SHP77 (cell line): ENCODE data around the gene FMN2.

Experiments
- DNase-seq, 2 experiments: peaks; one replicate each; lab custom pipeline; 2025; lab: John Stamatoyannopoulos, UW

FMN2 gene

DNA sequence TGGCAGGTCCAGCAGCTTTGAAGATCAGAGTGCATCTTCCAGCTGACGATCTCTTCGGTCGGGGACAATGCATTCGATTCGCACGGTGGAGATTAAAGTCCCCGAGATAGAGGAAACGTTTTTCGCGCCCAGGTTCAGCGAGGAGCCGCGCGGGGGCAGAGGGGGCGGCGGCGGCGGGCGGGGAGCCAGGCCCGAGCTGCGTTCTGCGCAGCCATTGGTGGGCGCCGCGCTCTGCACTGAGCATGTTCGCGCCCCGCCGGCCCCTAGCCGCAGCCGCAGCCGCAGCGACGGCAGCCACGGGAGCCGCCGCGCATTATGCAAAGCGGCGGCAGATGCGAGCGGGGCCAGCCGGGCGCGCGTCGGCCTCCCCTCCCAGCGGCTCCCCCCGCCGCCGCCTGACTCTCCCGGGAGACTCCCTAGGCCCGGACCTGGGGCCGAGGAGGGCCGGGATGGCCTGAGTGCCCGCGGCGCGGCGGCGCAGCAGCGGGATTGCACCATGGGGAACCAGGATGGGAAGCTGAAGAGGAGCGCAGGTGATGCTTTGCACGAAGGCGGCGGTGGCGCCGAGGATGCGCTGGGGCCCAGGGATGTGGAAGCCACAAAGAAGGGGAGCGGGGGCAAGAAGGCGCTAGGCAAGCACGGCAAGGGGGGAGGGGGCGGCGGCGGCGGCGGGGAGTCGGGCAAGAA, at the start of gene FMN2:
TSS of gene FMN2 (plus strand) at position 270 of the 687 bp plus-strand sequence. CDS start at position 497, 227 bp downstream.
- DNase-seq: peak; percentile 59 to 89

DNA sequence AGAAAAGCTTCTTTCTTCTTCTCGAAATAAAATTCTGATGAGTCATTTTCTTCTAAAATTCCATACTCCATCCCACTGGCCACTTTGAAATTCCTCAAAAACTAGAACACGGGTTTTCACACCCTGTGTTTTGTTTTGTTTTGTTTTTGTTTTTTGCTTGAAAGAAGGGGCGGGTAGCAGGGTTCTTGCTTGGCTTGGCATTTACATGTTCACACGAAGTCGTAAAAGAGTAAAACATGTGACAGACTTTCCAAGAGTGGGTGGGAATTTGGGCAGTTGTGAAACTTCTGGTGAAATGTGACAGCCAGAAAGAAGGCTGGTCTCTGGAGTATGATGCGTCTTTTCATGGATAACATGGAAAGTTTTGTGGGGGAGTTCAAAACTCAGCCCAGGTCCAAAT, 47.1 kb upstream of the FMN2 start:
- no peak for DNase-seq

DNA sequence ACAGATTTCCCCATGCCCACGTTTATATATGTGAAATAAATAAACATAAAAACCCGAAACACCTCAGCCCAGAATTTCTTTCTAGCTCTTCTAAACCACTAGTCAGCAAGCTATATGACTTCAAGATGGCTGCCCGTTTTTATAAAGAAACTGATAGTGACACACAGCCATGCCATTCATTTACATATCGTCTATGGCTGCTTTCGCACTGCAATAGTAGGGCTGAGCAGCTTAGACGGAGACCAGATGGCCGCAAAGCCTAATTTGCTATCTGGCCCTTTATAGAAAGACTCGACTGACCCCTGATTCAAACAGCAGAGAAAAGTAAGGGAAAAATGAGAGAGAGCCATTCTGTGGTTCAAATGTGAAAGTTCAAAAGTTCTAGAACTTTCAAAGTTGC, 45.7 kb upstream of the FMN2 start:
- no peak for DNase-seq

DNA sequence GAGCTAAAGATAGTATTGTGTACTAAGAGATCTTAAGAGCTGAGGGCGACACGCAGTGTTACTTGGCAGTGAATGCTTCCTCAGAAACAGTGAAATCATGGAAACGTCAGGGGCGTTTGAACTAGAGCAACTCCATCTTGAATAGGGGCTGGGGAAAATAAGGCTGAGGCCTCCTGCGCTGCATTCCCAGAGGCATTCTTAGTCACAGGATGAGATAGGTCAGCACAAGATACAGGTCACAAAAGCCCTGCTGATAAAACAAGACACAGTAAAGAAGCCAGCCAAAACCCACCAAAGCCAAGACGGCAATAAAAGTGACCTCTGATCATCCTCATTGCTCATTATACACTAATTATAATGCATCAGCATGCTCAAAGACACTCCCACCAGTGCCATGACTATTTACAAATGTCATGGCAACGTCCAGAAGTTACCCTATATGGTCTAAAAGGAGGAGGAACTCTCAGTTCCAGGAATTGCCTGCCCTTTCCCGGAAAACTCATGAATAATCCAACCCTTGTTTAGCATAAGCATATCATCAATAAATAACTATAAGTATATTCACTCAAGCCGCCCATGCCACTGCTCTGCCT, 37.5 kb upstream of the FMN2 start:
- no peak for DNase-seq

DNA sequence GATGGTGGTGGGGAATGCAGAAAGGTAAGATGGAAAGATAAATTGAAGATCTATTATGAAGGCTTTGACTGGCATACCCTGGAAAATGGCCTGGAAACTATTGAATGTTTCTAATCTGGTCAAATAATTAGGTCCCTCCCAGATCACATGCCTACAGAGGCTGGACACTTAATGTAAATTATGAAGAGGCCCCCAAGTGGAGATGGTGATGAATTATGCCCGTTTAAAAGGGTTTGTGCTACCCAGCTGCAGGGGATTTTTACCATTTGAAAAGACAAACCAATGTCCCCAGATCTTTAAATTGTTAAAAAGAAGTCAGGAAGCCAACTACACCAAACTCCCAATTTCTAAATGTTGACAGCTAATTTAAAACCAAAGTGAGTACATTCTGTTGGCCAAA, 35.7 kb upstream of the FMN2 start:
- no peak for DNase-seq

DNA sequence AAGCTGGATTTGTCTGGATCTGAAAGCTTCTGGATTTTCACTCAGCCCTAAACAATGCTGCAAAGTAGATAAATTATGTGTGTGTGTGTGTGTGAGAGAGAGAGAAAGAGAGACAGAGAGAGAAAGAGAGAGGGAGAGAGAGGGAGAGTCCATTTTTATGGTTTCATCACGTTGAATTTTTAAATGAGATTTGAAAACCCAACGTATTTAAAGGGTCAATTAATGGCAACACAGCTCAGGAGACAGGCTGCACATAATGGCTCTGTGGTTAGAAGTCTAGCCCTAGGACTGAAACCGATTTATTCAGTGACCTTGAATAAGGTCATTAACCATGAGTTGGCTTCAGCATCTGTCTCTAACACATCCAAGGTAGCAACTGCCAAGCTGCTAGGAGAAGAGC, 35.3 kb upstream of the FMN2 start:
- DNase-seq: peak; percentile 2 to 5

DNA sequence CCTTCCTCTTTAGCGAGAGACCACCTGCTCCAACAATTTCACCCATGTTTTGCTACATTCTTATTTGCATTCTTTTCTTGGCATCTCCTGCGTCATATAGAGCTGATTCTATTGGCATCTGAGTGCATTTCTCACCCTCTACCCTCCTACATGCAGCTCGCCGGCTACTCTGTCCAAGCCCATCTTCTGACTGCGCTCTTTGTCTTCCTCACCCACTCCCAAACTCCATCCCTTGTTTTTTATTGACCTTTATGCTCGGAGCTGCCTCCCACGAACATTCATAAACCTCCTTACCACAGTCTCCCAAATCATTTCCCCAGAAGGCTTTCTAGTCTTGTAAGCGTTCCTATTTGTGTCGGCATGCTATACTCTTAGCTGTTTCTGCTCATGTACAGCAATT, 33.6 kb upstream of the FMN2 start:
- DNase-seq: no peak

DNA sequence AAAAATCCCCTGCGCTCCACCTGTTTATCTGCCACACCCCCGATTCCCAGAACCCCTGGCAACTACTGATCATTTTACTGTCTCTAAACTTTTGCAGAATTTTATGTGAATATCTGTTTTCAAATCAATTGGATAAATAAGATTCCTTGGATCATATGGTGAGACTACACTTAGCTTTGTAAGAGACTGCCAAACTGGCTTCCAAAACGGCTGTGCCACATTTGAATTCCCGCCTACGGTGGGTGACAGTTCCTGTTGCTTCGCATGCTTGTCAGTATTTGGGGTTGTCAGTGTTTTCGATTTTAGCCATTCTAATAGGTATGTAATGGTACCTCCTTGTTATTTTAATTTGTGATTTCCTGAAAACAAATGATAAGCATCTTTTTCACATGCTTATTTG, 22.7 kb upstream of the FMN2 start:
- DNase-seq: no peak

DNA sequence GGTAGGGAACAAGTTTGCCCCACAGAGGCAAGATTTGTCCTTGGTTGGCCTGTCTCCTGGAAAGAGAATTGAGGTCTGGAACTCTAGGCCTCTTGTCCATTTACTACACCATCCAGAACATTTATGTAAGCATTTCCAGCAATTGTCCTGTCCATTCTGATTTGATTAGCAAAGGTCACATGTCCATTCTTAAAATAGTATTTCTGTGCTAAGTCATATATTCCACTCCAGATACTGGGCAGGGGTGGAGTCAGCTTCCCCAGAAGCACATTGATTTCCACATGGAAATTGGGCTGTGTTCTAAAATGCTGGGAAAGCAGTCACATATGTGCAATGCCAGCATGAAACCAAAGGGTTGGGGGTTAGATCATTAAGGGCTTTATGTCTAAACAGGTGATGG, 21.5 kb upstream of the FMN2 start:
- no peak for DNase-seq

DNA sequence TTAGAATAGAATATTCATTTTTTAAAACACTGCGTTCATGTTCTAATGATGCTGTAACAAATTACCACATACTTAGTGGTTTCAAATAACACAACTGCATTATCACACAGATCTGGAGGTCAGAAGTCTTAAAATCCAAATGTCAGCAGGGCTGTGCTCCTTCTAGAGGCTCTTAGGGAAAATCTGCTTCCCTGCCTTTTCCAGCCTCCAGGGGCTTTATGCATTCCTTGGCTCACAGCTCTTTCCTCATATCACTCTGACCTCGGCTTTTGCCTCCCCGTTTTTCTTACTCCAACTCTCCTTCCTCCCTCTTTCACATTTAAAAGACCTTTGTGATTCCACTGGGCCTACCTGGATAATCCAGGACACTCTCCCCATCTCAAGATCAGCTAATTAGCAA, 18.6 kb upstream of the FMN2 start:
- DNase-seq: no peak

DNA sequence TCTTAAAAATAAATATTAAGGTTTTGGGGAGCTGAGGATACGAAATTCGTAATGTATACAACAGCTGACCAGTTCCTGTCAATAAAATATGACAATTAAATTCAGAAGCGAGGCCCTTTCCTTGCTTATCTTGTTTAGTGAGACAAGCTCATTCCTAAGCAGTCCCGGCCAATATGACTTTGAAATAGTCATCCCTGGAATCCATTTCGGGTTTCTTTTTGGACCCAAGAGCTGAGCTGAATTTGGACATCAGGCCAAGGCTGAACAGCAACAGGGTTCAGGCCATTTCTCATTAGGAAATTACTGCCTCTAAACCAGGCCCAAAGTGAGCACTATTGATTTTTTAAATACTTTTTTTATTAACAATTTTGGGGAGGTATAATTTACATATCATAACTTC, 17.3 kb upstream of the FMN2 start:
- DNase-seq: no peak

DNA sequence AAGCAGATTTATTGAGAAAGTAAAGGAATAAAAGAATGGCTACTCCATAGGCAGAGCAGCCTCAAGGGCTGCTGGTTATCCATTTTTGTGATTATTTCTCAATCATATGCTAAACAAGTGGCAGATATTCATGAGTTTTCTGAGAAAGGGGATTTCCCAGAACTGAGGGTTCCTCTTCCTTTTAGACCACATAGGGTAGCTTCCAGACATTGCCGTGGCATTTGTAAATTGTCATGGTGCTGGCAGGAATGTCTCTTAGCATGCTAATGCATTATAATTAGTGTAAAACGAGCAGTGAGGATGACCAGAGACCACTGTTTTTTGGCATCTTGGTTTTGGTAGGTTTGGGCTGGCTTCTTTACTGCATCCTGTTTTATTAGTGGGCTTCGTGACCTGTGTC, 16.8 kb upstream of the FMN2 start:
- no peak for DNase-seq

DNA sequence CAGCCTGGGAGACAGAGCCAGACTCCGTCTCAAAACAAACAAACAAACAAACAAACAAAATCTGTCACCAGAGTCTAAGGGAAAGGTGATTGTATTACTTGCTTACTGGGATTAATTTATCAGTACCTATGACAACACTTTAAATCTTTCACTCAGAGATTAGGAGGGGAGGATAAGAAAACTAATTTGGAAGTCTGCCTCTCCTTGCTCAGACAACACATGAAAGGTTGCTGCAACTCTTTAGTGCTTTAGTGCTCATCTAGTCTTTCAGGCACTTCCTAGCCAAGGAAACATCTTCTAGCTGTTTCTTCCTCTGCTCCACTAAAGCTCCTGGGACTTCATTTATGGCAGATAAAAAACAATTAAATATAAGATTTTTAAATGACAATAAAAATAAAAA, 7.3 kb upstream of the FMN2 start:
- DNase-seq: no peak

DNA sequence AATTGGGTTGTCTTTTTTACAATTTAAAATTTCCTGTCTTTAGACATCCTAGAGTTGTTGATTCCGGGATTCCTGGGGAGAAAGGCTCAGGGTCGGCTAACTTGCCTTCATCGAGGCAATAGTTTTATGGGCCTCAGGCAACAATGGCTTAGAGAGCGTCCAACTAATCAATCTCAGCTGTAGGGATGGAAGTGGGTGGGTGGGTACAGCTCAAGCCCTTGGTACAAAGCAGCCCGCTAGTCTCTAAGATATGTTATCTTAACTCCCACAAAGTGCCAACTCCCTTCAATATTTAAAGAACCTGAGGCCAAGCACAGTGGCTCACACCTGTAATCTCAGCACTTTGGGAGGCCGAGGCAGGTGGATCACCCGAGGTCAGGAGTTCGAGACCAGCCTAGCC, 6.9 kb upstream of the FMN2 start:
- DNase-seq: no peak

DNA sequence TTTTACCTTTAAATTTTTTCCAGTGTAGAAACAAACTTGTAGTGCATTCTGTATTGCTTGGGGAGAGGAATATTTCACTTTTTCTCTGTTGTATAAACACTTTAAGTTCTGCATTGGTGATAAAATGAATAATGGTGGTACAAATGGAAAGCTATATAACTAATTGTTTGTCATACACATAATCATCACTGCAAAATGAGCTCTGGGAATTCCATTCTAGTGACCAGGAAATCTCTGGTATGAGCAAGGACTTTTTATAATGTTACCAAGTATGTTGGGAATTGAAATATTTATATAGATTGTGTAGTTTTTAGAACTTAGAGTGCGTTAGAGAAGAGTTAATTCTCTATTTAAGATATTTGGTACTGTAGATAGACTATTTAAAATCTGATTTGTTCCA, 5.0 kb upstream of the FMN2 start:
- DNase-seq: no peak

DNA sequence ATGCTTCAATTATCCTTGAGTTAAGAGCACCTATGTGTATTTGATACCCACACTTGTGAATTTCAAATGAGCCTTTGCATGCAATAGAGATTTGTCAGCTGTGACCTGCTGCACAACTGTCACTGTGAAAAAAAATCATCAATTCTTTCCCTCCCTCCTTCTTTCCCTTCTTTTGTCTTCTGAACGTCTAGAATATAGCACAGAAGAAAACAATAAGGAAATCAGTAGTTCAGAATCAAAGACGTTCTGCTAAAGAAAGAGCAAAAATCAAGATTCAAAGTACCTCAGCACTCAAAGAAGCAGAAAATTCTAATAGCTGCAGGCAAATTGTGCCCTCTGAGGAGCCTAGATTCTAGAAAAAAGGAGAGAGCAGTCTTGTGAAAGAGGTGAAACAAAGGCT, 1.7 kb upstream of the FMN2 start:
- DNase-seq: no peak

DNA sequence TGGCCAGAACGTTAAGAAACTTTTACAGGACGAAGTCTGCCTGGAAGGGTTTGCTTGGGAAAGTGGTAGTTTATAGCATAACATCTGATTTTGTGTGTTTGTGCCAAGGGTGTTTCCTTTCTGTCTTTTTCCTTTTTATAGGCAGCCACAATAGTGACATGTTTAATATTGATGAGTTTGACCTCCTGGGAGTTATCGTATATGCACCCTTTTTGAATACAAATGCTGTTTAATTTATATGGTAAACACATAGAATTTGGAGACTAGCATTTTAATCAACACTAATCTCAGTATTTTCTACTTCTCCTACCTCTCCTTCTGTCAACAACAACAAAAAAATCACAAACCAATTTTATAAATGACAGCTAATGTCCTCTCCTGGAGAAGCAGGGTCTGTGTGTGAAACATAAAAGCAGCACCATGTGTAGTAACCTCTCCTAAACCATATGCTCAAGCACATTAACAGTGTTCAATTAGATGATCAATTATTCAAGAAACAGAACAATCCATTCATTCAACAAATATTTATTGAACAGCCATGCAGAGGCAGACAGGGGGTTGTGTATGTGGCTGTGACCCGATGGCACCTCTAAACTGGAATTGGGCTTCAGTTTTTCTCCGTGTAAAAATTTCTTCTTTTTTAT, 604 bp upstream of the FMN2 start:
- DNase-seq: no peak

DNA sequence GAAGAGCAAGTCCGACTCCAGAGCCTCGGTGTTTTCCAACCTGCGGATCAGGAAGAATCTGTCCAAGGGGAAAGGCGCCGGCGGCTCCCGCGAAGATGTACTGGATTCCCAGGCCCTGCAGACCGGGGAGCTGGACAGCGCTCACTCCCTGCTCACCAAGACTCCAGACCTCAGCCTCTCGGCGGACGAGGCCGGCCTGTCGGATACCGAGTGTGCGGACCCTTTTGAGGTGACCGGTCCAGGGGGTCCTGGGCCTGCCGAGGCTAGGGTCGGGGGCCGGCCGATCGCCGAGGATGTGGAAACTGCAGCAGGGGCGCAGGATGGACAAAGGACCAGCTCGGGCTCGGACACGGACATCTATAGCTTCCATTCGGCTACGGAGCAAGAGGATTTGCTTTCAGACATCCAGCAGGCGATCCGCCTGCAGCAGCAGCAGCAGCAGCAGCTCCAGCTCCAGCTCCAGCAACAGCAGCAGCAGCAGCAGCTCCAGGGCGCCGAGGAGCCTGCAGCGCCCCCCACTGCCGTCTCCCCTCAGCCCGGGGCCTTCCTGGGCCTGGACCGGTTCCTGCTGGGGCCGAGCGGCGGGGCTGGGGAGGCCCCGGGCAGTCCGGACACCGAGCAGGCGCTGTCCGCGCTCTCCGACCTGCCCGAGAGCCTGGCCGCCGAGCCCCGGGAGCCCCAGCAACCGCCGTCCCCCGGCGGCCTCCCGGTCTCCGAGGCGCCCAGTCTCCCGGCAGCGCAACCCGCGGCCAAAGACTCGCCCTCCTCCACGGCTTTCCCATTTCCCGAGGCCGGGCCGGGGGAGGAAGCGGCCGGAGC, 827 bp downstream of the FMN2 start:
- DNase-seq: peak; percentile 19 to 47

DNA sequence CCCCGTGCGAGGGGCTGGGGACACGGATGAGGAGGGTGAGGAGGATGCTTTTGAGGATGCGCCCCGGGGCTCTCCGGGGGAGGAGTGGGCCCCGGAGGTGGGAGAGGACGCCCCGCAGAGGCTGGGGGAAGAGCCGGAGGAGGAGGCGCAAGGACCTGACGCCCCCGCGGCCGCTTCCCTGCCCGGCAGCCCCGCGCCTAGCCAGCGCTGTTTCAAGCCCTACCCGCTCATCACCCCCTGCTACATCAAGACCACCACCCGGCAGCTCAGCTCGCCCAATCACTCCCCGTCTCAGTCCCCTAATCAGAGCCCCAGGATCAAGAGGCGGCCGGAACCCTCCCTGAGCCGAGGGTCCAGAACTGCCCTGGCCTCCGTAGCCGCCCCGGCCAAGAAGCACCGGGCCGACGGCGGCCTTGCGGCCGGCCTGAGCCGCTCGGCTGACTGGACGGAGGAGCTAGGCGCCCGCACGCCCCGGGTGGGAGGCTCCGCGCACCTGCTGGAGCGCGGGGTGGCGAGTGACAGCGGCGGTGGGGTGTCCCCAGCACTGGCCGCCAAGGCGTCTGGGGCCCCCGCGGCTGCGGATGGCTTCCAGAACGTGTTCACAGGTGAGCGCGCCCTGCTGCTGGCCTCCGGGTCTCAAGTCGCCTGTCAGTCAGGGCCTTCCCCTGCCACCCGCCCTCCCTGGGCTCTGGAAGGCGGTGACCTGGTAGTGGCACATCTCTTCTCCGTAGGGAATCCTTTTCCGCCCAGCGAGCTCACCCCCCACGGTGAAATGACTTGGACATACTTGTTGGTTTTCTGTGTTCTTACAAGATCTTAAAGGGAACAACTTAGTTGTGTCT, 1.7 kb downstream of the FMN2 start:
- peak; percentile 29 to 40 for DNase-seq

DNA sequence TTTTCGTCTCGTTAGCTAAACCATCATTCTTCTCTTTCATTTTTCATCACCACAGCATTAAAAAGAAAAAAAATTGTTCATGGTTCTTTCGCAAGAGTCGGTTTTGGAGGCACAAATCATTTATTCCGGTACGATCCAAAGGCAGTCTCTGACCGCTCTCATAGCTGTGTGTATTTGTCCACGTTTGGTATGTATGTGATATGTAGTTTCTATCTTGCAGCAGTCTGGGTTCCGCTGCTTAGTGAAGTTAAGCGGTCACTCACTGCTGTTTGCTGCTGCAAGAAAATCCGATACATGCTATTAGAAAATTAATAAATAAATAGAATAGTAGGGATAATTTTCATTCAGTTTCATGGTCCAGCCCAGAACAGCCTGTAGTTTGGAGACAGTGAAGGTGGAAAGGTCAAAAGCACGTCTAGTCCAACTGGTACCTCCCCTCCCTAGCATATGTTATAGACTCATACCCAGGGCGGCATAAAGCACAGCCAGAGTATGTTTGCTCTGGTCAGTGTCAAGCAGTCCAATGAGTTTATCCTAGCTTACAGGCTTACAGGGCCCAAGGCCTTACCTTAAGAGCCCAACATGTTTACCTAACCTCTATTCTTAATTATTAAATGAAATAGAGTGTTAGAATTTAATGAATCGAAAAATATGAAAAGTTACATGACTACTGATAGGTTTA, 2.5 kb downstream of the FMN2 start:
- peak; percentile 20 to 32 for DNase-seq

DNA sequence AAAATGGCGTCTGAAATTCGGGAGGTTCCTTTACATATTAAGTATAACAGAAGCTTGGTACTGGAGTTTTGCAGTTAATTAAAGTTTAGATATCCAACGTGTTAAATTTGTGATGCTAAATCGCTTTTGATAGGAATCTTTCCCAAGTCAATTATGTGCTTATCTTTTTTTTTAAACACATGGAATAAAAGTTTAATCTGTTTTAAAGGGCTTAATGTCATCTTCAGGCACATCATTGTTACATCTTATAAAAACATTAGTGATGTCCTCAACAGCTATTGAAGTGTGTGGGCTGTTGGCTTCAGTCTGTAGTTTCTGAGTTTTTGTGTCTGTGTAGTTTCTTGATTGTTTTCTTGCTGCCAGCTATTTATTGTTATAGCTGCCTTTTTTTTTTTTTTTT, 5.3 kb downstream of the FMN2 start:
- DNase-seq: no peak
